Measurements from ENCODE around the gene CT45A9. TPM values are rescaled to one million over a fixed set of nuclear protein-coding genes. Genes with fewer than 3 reads are reported as not detected.
A peak's percentile ranks its signal among the peaks of the same experiment; 100 is the strongest.
"Not testable (repeated sequence)": the region's sequence is repeated elsewhere in the genome, so short reads cannot be mapped to it uniquely, and the experiment has no call there.

CT45A9 gene
- polyA plus RNA-seq, 3 donors = not detected

DNA sequence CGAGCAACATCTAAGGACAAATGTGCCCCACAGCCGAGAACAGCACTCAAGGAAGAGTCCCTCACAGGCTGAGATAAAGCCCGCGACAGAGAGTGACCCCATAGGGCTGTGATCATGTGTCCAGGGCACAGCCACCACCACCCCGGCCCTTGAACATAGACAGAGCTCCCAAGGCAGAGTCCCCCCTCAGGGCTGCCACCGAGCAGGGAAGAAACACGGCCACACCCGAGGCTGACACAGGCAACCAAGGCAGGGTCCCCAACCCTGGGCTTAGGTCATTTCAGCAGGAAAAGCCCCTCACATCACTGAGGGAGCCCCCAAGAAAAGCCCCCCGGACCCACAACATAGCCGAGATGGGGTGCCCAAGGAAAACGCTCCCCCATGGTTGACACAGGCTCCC is 21.2 kb upstream of the CT45A9 start:
- no peak overlapping the region for H3K4me3 Mint-ChIP-seq
- H3K4me2 ChIP-seq (replicated peaks; ENCODE audit: extremely low read depth, low read length, poor library complexity, severe bottlenecking) = no peak overlapping the region
- 90% methylated on average over 2 of the region's 11 CpGs for WGBS (ENCODE audit: insufficient coverage)
- H3K4me1 ChIP-seq (ENCODE audit: control insufficient read depth in 1 of 2, insufficient read depth in 2 of 2, low read length in 2 of 2) = no peaks in the 10 kb centered on the region
- no peaks in the 10 kb centered on the region for H3K36me3 Mint-ChIP-seq
- H3K79me2 ChIP-seq (ENCODE audit: insufficient read depth, low read length) = no peaks in the 10 kb centered on the region
- intact Hi-C loops (cut with micrococcal nuclease) = no loop called here
- no peak overlapping the region for H3K4me3 ChIP-seq (replicated peaks in 1 of 3; ENCODE audit: low read depth in 2 of 3, low read length in 3 of 3)
- no peak overlapping the region for H2AFZ ChIP-seq (ENCODE audit: insufficient read depth, low read depth, low read length, poor library complexity, severe bottlenecking)
- H3K27ac Mint-ChIP-seq = peak overlapping the region in 1 of 7 donors; percentile 41
- no peak overlapping the region for H3K9ac ChIP-seq (ENCODE audit: insufficient read depth, low read length, poor library complexity, severe bottlenecking)
- peaks cover 0 to 11% of the 10 kb centered on the region in 2 donors for H3K9me3 ChIP-seq (replicated peaks in 1 of 2; ENCODE audit: control insufficient read depth in 1 of 2, insufficient read depth in 1 of 2, low read length in 2 of 2)
- DNase-seq = no peak
- no peak overlapping the region for H3K27ac ChIP-seq (ENCODE audit: low read depth in 1 of 2, low read length in 2 of 2)
- no peaks in the 10 kb centered on the region for H3K27me3 ChIP-seq (ENCODE audit: control insufficient read depth in 2 of 2, insufficient read depth in 2 of 2, low read length in 2 of 2)
- peaks cover 5 to 14% (median 8%) of the 10 kb centered on the region in 7 donors for H3K9me3 Mint-ChIP-seq
- H3K27me3 Mint-ChIP-seq (ENCODE audit: low read depth in 3 of 3) = peaks cover 0 to 2% (median 0%) of the 10 kb centered on the region in 3 donors
- TF ChIP-seq, protein P1, sequence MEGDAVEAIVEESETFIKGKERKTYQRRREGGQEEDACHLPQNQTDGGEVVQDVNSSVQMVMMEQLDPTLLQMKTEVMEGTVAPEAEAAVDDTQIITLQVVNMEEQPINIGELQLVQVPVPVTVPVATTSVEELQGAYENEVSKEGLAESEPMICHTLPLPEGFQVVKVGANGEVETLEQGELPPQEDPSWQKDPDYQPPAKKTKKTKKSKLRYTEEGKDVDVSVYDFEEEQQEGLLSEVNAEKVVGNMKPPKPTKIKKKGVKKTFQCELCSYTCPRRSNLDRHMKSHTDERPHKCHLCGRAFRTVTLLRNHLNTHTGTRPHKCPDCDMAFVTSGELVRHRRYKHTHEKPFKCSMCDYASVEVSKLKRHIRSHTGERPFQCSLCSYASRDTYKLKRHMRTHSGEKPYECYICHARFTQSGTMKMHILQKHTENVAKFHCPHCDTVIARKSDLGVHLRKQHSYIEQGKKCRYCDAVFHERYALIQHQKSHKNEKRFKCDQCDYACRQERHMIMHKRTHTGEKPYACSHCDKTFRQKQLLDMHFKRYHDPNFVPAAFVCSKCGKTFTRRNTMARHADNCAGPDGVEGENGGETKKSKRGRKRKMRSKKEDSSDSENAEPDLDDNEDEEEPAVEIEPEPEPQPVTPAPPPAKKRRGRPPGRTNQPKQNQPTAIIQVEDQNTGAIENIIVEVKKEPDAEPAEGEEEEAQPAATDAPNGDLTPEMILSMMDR (IDR thresholded peaks at IDR 0.05) = no peak
- H4K20me1 ChIP-seq (ENCODE audit: insufficient read depth, low read length) = no peaks in the 10 kb centered on the region
- H3K4me1 Mint-ChIP-seq = no peaks in the 10 kb centered on the region
- no peaks in the 10 kb centered on the region for H3K36me3 ChIP-seq (replicated peaks in 1 of 2; ENCODE audit: control insufficient read depth in 1 of 2, insufficient read depth in 2 of 2, low read length in 2 of 2)

DNA sequence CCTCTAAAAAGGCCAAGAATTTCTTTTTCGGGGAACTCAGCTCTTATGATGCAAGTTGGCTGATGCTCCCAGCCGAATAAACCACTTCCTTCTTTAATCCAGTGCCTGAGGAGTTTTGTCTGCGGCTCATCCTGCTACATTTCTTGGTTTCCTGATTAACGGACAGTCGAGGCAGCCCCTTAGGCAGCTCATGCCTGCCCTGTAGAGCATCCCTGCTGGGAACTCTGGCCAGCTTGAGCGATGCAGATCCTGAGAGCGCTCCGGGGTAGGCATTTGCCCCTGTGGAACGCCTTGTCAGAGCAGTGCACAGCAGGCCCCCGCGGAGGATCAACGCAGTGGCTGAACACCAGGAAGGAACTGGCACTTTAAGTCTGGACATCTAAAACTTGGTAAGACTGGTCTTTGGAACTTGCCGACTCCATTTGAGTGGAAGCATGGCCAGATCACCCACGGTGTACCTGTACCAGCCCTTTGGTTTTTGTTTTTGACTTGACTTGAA is 18.5 kb upstream of the CT45A9 start:
- Histone ChIP-seq H3K27ac (ENCODE audit: low read depth in 1 of 2, low read length in 2 of 2) (no peak overlapping the region), H3K27me3 (ENCODE audit: control insufficient read depth in 2 of 2, insufficient read depth in 2 of 2, low read length in 2 of 2) (no peaks in the 10 kb centered on the region)

DNA sequence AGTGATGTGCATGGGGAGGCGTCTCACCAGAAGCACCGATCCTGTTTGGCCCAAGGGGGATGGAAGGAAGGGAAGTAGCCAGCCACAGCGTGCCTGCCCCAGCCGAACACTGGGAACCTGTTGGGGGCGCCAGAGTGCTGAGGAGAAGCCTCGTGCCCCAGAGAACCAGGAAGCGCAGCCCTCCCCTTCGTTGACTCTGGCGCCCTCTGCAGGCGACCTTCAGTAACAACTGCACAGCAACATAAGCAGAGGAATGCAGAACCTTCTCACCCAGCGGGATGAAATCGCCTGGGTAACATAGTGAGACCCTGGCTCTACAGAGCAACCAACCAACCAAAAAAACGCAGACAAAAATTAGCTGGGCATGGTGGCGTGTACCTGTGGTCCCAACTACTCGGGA is 17.4 kb upstream of the CT45A9 start:
- H3K4me3 Mint-ChIP-seq; intact Hi-C loops (cut with micrococcal nuclease); H3K27me3 Mint-ChIP-seq (ENCODE audit: low read depth in 3 of 3); H3K4me3 ChIP-seq (replicated peaks in 1 of 3; ENCODE audit: low read depth in 2 of 3, low read length in 3 of 3); H3K36me3 ChIP-seq (replicated peaks in 1 of 2; ENCODE audit: control insufficient read depth in 1 of 2, insufficient read depth in 2 of 2, low read length in 2 of 2); H4K20me1 ChIP-seq (ENCODE audit: insufficient read depth, low read length); H3K27ac Mint-ChIP-seq; H3K9ac ChIP-seq (ENCODE audit: insufficient read depth, low read length, poor library complexity, severe bottlenecking); H2AFZ ChIP-seq (ENCODE audit: insufficient read depth, low read depth, low read length, poor library complexity, severe bottlenecking); H3K4me1 ChIP-seq (ENCODE audit: control insufficient read depth in 1 of 2, insufficient read depth in 2 of 2, low read length in 2 of 2); H3K4me2 ChIP-seq (replicated peaks; ENCODE audit: extremely low read depth, low read length, poor library complexity, severe bottlenecking); DNase-seq; H3K27me3 ChIP-seq (ENCODE audit: control insufficient read depth in 2 of 2, insufficient read depth in 2 of 2, low read length in 2 of 2); H3K36me3 Mint-ChIP-seq; H3K4me1 Mint-ChIP-seq; H3K79me2 ChIP-seq (ENCODE audit: insufficient read depth, low read length); H3K27ac ChIP-seq (ENCODE audit: low read depth in 1 of 2, low read length in 2 of 2): not testable (repeated sequence)
- peaks cover 0 to 11% of the 10 kb centered on the region in 2 donors for H3K9me3 ChIP-seq (replicated peaks in 1 of 2; ENCODE audit: control insufficient read depth in 1 of 2, insufficient read depth in 1 of 2, low read length in 2 of 2)
- H3K9me3 Mint-ChIP-seq = peaks cover 5 to 15% (median 8%) of the 10 kb centered on the region in 7 donors
- 73% methylated on average over 3 of the region's 15 CpGs for WGBS (ENCODE audit: insufficient coverage)

More for the DNA sequence above, 18.5 kb upstream of the CT45A9 start:
- Mint-ChIP-seq H3K36me3 (no peaks in the 10 kb centered on the region), H3K4me1 (no peaks in the 10 kb centered on the region), H3K9me3 (peaks cover 5 to 15% (median 8%) of the 10 kb centered on the region in 7 donors), H3K4me3 (no peak overlapping the region), H3K27me3 (ENCODE audit: low read depth in 3 of 3) (peaks cover 0 to 2% (median 0%) of the 10 kb centered on the region in 3 donors), H3K27ac (no peak overlapping the region)
- no peaks in the 10 kb centered on the region for H3K79me2 ChIP-seq (ENCODE audit: insufficient read depth, low read length)
- no peaks in the 10 kb centered on the region for H3K4me1 ChIP-seq (ENCODE audit: control insufficient read depth in 1 of 2, insufficient read depth in 2 of 2, low read length in 2 of 2)
- peaks cover 0 to 11% of the 10 kb centered on the region in 2 donors for H3K9me3 ChIP-seq (replicated peaks in 1 of 2; ENCODE audit: control insufficient read depth in 1 of 2, insufficient read depth in 1 of 2, low read length in 2 of 2)
- intact Hi-C loops (cut with micrococcal nuclease) = no loop called here
- no peak overlapping the region for H3K4me2 ChIP-seq (replicated peaks; ENCODE audit: extremely low read depth, low read length, poor library complexity, severe bottlenecking)
- no peak overlapping the region for H3K4me3 ChIP-seq (replicated peaks in 1 of 3; ENCODE audit: low read depth in 2 of 3, low read length in 3 of 3)
- WGBS (ENCODE audit: insufficient coverage) = 69% methylated on average over 9 of the region's 14 CpGs
- DNase-seq = no peak
- no peak overlapping the region for H2AFZ ChIP-seq (ENCODE audit: insufficient read depth, low read depth, low read length, poor library complexity, severe bottlenecking)
- no peak overlapping the region for H3K9ac ChIP-seq (ENCODE audit: insufficient read depth, low read length, poor library complexity, severe bottlenecking)
- H4K20me1 ChIP-seq (ENCODE audit: insufficient read depth, low read length) = no peaks in the 10 kb centered on the region
- TF ChIP-seq, protein P1 (IDR thresholded peaks at IDR 0.05) = no peak
- no peaks in the 10 kb centered on the region for H3K36me3 ChIP-seq (replicated peaks in 1 of 2; ENCODE audit: control insufficient read depth in 1 of 2, insufficient read depth in 2 of 2, low read length in 2 of 2)

All from CD14-positive monocyte (primary cell).